Fibroblast of lung (primary cell): ENCODE results near the gene UPP1. TPM values are rescaled to one million over a fixed set of nuclear protein-coding genes. Genes with fewer than 3 reads are reported as not detected.

Experiments
- DNase-seq, 2 donors: peaks; one replicate each; pipeline versions ENCODE4 v3.0.0 to v3.0.0-alpha.2; 2010; ENCODE audit warnings: low read depth in 2 of 2
- H2AFZ ChIP-seq: 2 replicates; pipeline ENCODE4 v1.5.1; 2012; ENCODE audit warnings: low read length, control low read depth, inconsistent platforms
- H3K27ac ChIP-seq: 2 replicates; pipeline ENCODE4 v1.5.1; 2011; ENCODE audit warnings: low read length, control low read depth; ENCODE audit not compliant: insufficient read depth
- H3K27me3 ChIP-seq: 2 replicates; pipeline ENCODE4 v1.5.1; 2011; ENCODE audit warnings: mild to moderate bottlenecking, low read length; ENCODE audit not compliant: control insufficient read depth, insufficient read depth
- H3K36me3 ChIP-seq: 2 replicates; pipeline ENCODE4 v1.5.1; 2011; ENCODE audit warnings: low read length; ENCODE audit not compliant: control insufficient read depth, insufficient read depth
- H3K4me1 ChIP-seq: 2 replicates; pipeline ENCODE4 v1.5.1; 2011; ENCODE audit warnings: low read length; ENCODE audit not compliant: control insufficient read depth, insufficient read depth; ENCODE audit errors: extremely low read depth
- H3K4me2 ChIP-seq: 2 replicates; pipeline ENCODE4 v1.5.1; 2011; ENCODE audit warnings: low read length, control low read depth; ENCODE audit not compliant: insufficient read depth; ENCODE audit errors: extremely low read depth
- H3K4me3 ChIP-seq, 4 experiments: fragments of 200-600 bp in 1 of 4; sonication (generic) in 1 of 4; replicated peaks in 1 of 4; 2 replicates each; pipeline ENCODE4 v1.5.1; 2011 to 2016; ENCODE audit warnings: low read length in 4 of 4, low read depth in 3 of 4, mild to moderate bottlenecking in 3 of 4, control low read depth in 2 of 4, inconsistent platforms in 1 of 4, mixed read lengths in 1 of 4; ENCODE audit not compliant: insufficient read depth in 1 of 4; ENCODE audit errors: control extremely low read depth in 1 of 4
- H3K79me2 ChIP-seq: 2 replicates; pipeline ENCODE4 v1.5.1; 2012; ENCODE audit warnings: mild to moderate bottlenecking, low read length, inconsistent platforms; ENCODE audit not compliant: control insufficient read depth, insufficient read depth
- H3K9ac ChIP-seq: 2 replicates; pipeline ENCODE4 v1.5.1; 2011; ENCODE audit warnings: mild to moderate bottlenecking, low read length, control low read depth; ENCODE audit not compliant: insufficient read depth
- H3K9me3 ChIP-seq: 2 replicates; pipeline ENCODE4 v1.5.1; 2012; ENCODE audit warnings: low read depth, low read length; ENCODE audit not compliant: control insufficient read depth, insufficient read depth
- H4K20me1 ChIP-seq: 2 replicates; pipeline ENCODE4 v1.5.1; 2011; ENCODE audit warnings: low read length; ENCODE audit not compliant: control insufficient read depth, insufficient read depth; ENCODE audit errors: extremely low read depth
- EZH2 ChIP-seq: IDR thresholded peaks from 2 replicates; pipeline ENCODE4 v1.5.1; 2012; ENCODE audit warnings: low read length, control low read depth, mild to moderate bottlenecking; ENCODE audit errors: missing control alignments
- polyA plus RNA-seq, 2 donors: library from polyadenylated mRNA; depleted of rRNA in 1 of 2; stranded (reverse) in 1 of 2; unstranded in 1 of 2; fragments of >200 nt; gene quantifications; 2 replicates each; pipeline ENCODE4 v1.2.1, GENCODE V29; 2011 to 2012; ENCODE audit warnings: missing spikeins in 1 of 2
- total RNA-seq: library from RNA; depleted of rRNA; stranded (reverse); fragments of >200 nt; gene quantifications from 2 replicates; pipeline ENCODE4 v1.2.1, GENCODE V29; 2014
- TF ChIP-seq, protein P1 (sequence below), 2 donors: IDR thresholded peaks in 1 of 2; conservative IDR thresholded peaks in 1 of 2; 1 replicate in 1 of 2; 2 replicates in 1 of 2; pipeline ENCODE4 v1.5.1; 2011 to 2012; ENCODE audit warnings: low read length in 2 of 2, control low read depth in 1 of 2, inconsistent platforms in 1 of 2, low read depth in 1 of 2, mild to moderate bottlenecking in 1 of 2

The UPP1 gene
- total and polyA plus RNA-seq, 2 donors (not counting 1 experiment from before 2014, with no cell fraction given), result 9.4 to 11.7 TPM

DNA sequence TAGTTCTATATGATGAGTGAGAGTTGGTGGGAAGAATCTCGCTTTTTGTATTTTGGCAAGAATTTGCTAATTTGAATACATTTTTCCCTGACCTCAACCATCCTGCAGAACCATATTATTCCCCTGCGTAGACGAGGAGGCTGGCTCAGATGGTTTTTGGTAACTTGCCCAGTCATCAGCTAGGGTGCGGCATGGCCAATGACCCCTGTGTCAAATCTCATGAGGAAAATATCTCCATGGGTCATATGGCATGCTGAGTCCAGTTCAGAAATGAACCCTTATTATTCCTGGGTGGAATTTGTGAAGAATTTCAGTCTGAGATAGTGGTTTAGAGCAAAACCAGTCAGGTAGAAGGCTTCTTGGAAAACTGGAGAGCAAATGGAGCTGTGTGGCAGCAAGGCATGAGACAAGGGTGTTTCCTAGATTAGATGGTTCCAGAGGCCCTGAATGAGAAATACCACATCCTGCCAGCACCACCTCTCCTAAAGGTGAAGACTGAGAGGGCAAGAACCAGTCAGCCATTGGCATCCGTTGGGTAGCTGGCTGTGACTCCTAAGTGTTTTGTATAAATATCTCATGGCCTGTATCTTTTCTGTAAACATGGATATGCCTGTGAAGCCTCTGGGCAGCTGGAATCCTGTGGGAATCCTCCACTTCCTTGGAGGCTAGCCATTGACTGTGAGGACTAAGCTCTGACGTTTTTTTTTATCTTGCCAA lies 5.8 kb upstream of the UPP1 start:
- H2AFZ ChIP-seq, result no peak overlapping the region
- no peak for TF ChIP-seq EZH2
- TF ChIP-seq, protein P1, sequence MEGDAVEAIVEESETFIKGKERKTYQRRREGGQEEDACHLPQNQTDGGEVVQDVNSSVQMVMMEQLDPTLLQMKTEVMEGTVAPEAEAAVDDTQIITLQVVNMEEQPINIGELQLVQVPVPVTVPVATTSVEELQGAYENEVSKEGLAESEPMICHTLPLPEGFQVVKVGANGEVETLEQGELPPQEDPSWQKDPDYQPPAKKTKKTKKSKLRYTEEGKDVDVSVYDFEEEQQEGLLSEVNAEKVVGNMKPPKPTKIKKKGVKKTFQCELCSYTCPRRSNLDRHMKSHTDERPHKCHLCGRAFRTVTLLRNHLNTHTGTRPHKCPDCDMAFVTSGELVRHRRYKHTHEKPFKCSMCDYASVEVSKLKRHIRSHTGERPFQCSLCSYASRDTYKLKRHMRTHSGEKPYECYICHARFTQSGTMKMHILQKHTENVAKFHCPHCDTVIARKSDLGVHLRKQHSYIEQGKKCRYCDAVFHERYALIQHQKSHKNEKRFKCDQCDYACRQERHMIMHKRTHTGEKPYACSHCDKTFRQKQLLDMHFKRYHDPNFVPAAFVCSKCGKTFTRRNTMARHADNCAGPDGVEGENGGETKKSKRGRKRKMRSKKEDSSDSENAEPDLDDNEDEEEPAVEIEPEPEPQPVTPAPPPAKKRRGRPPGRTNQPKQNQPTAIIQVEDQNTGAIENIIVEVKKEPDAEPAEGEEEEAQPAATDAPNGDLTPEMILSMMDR (conservative IDR thresholded peaks at IDR 0.05 in 1 of 2, IDR thresholded peaks at IDR 0.05 in 1 of 2; ENCODE audit: low read depth in 1 of 2, low read length in 2 of 2), result no peak
- H3K27ac ChIP-seq, result no peak overlapping the region
- DNase-seq, result peak; percentile 84 to 86
- H3K9me3 ChIP-seq, result no peaks in the 10 kb centered on the region
- peak overlapping the region; percentile 2 for H3K4me2 ChIP-seq
- no peaks in the 10 kb centered on the region for H4K20me1 ChIP-seq
- no peak overlapping the region for H3K9ac ChIP-seq
- no peaks in the 10 kb centered on the region for H3K27me3 ChIP-seq
- no peaks in the 10 kb centered on the region for H3K79me2 ChIP-seq
- H3K4me3 ChIP-seq, result no peak overlapping the region
- no peaks in the 10 kb centered on the region for H3K36me3 ChIP-seq
- H3K4me1 ChIP-seq, result peaks cover 27% of the 10 kb centered on the region

DNA sequence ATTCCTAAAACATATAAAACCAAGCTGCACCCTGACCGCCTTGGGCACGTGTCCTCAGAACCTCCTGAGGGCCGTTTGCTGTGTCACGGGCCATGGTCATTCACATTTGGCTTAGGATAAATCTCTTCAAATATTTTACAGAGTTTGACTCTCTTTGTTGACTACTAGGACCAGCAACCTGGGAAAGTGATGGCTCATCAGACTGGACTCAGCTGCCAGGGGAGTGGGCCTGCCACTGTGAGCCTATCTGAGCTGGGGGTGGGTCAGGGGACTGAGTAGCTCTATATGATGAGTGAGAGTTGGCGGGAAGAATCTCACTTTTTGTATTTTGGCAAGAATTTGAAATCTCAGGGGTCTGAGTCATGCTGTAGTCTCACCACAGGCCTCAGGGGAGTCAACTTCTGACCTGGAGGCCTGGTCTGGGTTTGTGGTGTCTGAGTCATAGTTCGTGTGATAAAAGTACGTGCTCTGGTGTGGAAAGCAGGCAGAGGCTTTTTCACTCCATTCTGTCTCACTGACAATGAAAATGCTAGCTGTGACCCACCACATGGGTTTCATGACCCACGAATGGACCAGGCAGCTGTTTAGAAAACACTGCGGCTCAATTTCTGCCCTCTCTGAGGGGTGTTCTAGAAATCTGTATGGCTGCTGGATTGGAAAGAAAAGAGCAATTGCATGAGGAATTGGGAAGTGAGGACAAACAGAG lies 4.2 kb upstream of the UPP1 start:
- H3K79me2 ChIP-seq, result no peaks in the 10 kb centered on the region
- H2AFZ ChIP-seq, result no peak overlapping the region
- H3K36me3 ChIP-seq, result no peaks in the 10 kb centered on the region
- H4K20me1 ChIP-seq, result no peaks in the 10 kb centered on the region
- TF ChIP-seq, protein P1 (conservative IDR thresholded peaks at IDR 0.05 in 1 of 2, IDR thresholded peaks at IDR 0.05 in 1 of 2; ENCODE audit: low read depth in 1 of 2, low read length in 2 of 2), result no peak
- TF ChIP-seq EZH2, result no peak
- H3K27me3 ChIP-seq, result no peaks in the 10 kb centered on the region
- H3K4me2 ChIP-seq, result peak overlapping the region; percentile 37
- H3K4me1 ChIP-seq, result peaks cover 28% of the 10 kb centered on the region
- no peak overlapping the region for H3K9ac ChIP-seq
- peak overlapping the region; percentile 30 for H3K27ac ChIP-seq
- no peaks in the 10 kb centered on the region for H3K9me3 ChIP-seq
- DNase-seq, result peak; percentile 99
- no peak overlapping the region for H3K4me3 ChIP-seq

DNA sequence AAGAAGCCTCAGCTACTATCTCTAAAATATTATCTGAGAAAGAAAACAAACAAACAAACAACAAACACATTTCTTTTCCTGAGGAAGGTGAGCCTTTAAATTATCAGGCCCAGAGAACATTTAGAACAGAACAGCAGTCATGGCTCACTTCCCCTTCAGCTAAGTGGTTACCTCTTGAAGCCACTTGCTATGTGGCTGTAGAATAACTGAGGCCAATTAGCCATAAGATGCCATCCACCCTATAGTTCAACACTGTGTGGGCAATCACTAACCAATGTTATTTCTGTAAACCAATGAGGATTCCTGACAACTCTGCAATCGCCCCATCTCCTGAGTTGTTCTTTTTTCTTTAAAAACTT lies 3.7 kb upstream of the UPP1 start:
- H3K79me2 ChIP-seq, result no peaks in the 10 kb centered on the region
- no peak overlapping the region for H2AFZ ChIP-seq
- peaks cover 28% of the 10 kb centered on the region for H3K4me1 ChIP-seq
- H3K27ac ChIP-seq, result no peak overlapping the region
- H3K36me3 ChIP-seq, result no peaks in the 10 kb centered on the region
- H4K20me1 ChIP-seq, result no peaks in the 10 kb centered on the region
- no peak overlapping the region for H3K4me3 ChIP-seq
- H3K4me2 ChIP-seq, result peak overlapping the region; percentile 27
- no peaks in the 10 kb centered on the region for H3K27me3 ChIP-seq
- no peak overlapping the region for H3K9ac ChIP-seq
- TF ChIP-seq EZH2, result no peak
- TF ChIP-seq, protein P1 (conservative IDR thresholded peaks at IDR 0.05 in 1 of 2, IDR thresholded peaks at IDR 0.05 in 1 of 2; ENCODE audit: low read depth in 1 of 2, low read length in 2 of 2), result no peak
- no peaks in the 10 kb centered on the region for H3K9me3 ChIP-seq
- peak in 1 of 2 donors; percentile 24 for DNase-seq
